ENCODE measurements around the gene MSGN1.

The MSGN1 gene

DNA sequence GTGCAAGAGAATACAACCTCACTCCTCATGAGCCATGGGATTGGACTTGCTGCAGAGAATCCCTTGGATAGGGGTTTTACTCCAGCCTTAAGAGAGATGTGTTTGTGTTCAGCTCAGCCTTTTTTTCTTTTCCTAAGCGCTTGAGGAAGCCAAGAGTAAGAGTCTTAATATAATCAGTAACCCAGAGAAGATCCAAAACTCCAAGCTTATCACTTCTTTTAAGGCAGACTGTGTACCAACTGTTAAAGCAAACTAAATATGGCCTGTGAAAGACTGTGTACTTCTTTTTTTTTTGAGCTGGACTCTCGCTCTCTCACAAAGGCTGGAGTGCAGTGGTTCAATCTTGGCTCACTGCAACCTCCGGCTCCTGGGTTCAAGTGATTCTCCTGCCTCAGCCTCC, 30.4 kb downstream of the MSGN1 start:
- no peak overlapping the region for H3K4me3 ChIP-seq (replicated peaks; ENCODE audit: low read depth, low read length)
- DNase-seq (ENCODE audit: low read depth), result no peak
- TF ChIP-seq, protein P1, sequence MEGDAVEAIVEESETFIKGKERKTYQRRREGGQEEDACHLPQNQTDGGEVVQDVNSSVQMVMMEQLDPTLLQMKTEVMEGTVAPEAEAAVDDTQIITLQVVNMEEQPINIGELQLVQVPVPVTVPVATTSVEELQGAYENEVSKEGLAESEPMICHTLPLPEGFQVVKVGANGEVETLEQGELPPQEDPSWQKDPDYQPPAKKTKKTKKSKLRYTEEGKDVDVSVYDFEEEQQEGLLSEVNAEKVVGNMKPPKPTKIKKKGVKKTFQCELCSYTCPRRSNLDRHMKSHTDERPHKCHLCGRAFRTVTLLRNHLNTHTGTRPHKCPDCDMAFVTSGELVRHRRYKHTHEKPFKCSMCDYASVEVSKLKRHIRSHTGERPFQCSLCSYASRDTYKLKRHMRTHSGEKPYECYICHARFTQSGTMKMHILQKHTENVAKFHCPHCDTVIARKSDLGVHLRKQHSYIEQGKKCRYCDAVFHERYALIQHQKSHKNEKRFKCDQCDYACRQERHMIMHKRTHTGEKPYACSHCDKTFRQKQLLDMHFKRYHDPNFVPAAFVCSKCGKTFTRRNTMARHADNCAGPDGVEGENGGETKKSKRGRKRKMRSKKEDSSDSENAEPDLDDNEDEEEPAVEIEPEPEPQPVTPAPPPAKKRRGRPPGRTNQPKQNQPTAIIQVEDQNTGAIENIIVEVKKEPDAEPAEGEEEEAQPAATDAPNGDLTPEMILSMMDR (IDR thresholded peaks at IDR 0.05; ENCODE audit: low read length, missing control alignments), result no peak

DNA sequence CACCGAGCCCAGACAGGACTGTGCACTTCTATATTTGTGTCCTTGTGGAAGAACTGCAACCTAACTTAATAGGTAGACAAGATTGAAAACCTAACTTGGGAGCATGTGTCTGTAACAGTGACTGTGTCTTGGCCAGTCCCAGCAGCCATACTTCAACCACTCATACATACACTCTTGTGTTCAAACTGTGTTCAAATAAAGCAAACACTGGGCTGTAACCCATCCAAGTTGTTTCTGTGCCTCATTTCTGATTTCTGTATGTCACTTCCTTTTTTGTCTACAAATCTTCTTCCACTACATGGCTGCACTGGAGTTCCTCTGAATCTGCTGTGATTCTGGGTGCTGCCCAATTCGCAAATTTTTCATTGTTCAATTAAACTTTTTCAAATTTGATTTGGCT, 31.0 kb downstream of the MSGN1 start:
- no peak overlapping the region for H3K4me3 ChIP-seq (replicated peaks; ENCODE audit: low read depth, low read length)
- TF ChIP-seq, protein P1 (IDR thresholded peaks at IDR 0.05; ENCODE audit: low read length, missing control alignments), result no peak
- DNase-seq (ENCODE audit: low read depth), result no peak

DNA sequence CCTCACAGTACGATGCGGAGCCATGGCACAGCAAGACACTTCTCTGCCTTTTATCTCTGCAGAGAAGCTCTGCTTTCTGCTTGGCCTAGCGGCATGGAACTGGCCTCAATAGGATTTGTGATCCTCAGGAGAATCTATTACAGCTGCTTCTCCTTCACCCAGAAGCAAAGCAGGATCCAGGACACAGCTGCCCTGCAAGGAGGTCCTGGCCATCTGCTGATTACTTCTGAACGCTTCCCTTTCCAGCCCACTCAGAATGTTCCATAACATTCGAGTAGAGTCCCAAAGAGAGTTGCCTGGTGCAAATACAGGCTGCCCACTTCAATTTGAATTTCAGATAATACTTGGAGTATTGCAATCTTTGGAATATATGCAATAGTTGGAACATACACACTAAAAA, 33.0 kb downstream of the MSGN1 start:
- TF ChIP-seq, protein P1 (IDR thresholded peaks at IDR 0.05; ENCODE audit: low read length, missing control alignments), result no peak
- H3K4me3 ChIP-seq (replicated peaks; ENCODE audit: low read depth, low read length), result no peak overlapping the region
- DNase-seq (ENCODE audit: low read depth), result no peak

DNA sequence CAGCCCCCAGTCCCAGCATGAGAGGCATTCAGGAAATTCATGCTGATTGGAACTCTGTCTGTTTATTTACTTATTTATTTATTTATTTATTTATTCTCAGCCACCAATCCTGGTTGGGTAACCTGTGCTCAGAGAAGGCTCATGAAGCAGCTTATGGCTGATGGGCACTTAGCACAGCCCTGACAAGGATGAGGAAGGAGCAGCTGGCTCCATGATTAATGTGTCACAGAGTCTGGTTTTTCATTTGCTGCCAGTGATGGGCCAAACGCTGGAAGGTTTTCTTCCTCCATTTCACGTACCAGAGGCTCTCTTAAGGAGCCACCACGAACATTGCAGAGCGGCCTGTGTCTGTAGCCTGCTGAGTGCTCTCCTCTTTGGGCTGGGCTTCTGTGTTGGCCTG, 33.9 kb downstream of the MSGN1 start:
- no peak for DNase-seq (ENCODE audit: low read depth)
- TF ChIP-seq, protein P1 (IDR thresholded peaks at IDR 0.05; ENCODE audit: low read length, missing control alignments), result no peak
- H3K4me3 ChIP-seq (replicated peaks; ENCODE audit: low read depth, low read length), result no peak overlapping the region

DNA sequence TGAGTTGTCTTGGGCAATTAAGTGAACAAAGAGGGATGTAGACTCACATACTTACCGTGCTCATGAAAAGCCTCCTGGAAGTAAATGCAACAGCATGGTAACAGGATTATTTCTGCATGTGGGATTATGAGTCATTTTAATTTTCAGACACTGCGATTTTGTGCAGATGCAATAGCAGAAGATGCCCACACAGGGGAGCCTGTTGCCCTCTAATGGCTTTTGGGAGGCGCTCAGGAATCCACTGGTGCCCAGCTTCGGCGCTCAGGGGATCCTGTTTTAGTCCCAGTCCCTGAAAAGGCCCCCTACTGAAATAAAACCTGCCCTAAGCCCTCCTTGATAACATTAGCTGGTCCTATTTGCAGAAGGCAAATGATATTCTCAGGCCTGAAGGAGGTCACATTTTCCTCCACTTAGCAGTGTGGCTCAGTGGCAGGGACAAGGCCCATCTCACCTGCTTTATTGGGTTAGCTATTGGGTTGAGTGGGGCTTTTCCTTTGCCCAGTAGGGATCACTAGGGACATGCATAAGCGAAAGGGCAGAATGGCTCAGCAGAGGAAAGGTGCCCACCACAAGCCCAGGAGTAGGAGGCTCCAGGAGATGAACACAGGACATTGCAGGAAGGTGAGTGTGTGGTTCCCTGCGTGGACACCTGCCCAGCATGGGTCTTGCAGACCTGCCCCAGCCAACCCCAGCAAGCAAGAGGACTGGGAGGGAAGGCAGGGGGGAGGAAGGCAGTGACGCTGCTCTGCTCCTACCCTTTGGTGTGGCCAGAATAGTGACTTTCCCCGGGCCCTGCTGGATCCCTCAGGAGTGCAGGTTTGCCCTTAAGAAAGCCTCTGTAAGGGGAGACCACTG, 35.7 kb downstream of the MSGN1 start:
- TF ChIP-seq, protein P1 (IDR thresholded peaks at IDR 0.05; ENCODE audit: low read length, missing control alignments), result peak; percentile 92
- H3K4me3 ChIP-seq (replicated peaks; ENCODE audit: low read depth, low read length), result no peak overlapping the region
- DNase-seq (ENCODE audit: low read depth), result peak; percentile 71

DNA sequence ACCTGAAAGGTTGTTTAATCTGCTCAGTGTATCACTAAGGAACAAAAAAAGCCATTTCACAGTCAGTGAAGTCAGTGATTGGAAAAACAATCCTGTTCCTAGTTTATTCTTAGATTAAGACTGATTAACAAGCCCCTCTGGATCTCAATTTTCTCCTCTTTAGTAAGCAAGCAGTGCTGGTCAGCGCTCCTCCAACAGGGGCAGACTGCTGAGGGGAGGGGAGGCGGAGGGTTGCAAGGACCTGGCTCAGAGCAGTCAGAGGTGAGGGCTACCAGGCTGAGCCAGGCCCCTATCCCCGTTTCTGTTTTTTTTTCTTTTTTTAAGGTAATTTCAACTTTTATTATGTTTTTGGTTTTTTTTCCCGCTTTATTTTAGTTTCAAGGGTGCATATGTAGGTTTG, 37.5 kb downstream of the MSGN1 start:
- TF ChIP-seq, protein P1 (IDR thresholded peaks at IDR 0.05; ENCODE audit: low read length, missing control alignments), result no peak
- H3K4me3 ChIP-seq (replicated peaks; ENCODE audit: low read depth, low read length), result no peak overlapping the region
- DNase-seq (ENCODE audit: low read depth), result no peak

DNA sequence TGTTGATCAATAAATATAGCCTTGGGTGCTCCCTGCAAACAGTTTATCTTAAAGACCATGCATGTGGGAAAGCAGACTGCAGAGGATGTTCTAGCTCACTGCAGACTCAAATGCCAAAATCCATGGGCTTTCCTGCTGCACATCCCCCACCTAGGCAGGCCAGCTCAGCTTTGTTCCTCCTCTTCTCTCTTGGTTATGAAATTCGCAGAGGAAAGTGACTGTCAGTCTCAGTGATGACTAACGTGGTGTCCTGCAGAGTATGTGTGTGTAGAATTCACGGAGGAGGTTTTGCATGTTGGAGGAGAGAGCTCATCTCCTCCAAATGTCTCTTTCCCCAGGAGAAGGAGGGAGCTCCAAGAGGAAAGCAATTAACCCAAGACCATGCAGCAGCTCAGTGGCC, 40.8 kb downstream of the MSGN1 start:
- peak; percentile 12 for DNase-seq (ENCODE audit: low read depth)
- H3K4me3 ChIP-seq (replicated peaks; ENCODE audit: low read depth, low read length), result no peak overlapping the region
- TF ChIP-seq, protein P1 (IDR thresholded peaks at IDR 0.05; ENCODE audit: low read length, missing control alignments), result no peak

Measured in fibroblast of pulmonary artery (primary cell).